Testis (tissue), 3 donors: ENCODE data around the gene TBC1D22A. TPM values are rescaled to one million over a fixed set of nuclear protein-coding genes. Genes with fewer than 3 reads are reported as not detected.
"Not testable (repeated sequence)": the region's sequence is repeated elsewhere in the genome, so short reads cannot be mapped to it uniquely, and the experiment has no call there.

Experiments used
- DNase-seq: peaks from one replicate; pipeline ENCODE4 v3.0.0-alpha.2; 2019
- H3K27ac ChIP-seq, 2 donors: fragments of 200-600 bp; sonication (generic); one replicate each; pipeline ENCODE4 v1.5.1; 2019
- H3K27me3 ChIP-seq: fragments of 200-600 bp; sonication (generic); one replicate; pipeline ENCODE4 v1.5.1; 2019
- H3K36me3 ChIP-seq: fragments of 200-600 bp; sonication (generic); one replicate; pipeline ENCODE4 v1.5.1; 2017; ENCODE audit warnings: low read depth; ENCODE audit errors: missing control alignments
- H3K4me1 ChIP-seq: fragments of 200-600 bp; sonication (generic); one replicate; pipeline ENCODE4 v1.5.1; 2019
- H3K4me3 ChIP-seq, 2 donors: fragments of 200-600 bp; sonication (generic); one replicate each; pipeline ENCODE4 v1.5.1; 2017 to 2019
- H3K9me3 ChIP-seq: fragments of 200-600 bp; sonication (generic); one replicate; pipeline ENCODE4 v1.5.1; 2017
- CTCF ChIP-seq, 3 experiments: fragments of 450-650 bp in 2 of 3; fragments of 200-600 bp in 1 of 3; sonication (generic) in 1 of 3; IDR thresholded peaks; one replicate each; pipeline ENCODE4 v1.5.1; 2016 to 2019; ENCODE audit warnings: antibody characterized with exemption in 3 of 3, mild to moderate bottlenecking in 2 of 3, moderate library complexity in 1 of 3
- POLR2A ChIP-seq: fragments of 450-650 bp; IDR thresholded peaks from one replicate; pipeline ENCODE4 v1.6.1; 2017; ENCODE audit warnings: antibody characterized with exemption, mild to moderate bottlenecking, moderate library complexity
- WGBS, 2 donors: methylation state at CpG; one replicate each; pipeline ENCODE4 v1.1.5; 2018; 5-methylcytosine and 5-hydroxymethylcytosine counted together
- intact Hi-C: fragments of 100-400 bp; cut with DNase I; formaldehyde crosslinking; loops from one replicate; pipeline ENCODE4 v1.15.1; 2023; ENCODE audit warnings: low total_unique reads
- polyA plus RNA-seq: library from polyadenylated mRNA; stranded (reverse); fragments of 350-450 nt; fragmentation: Illumina TruSeq; extraction: RNeasy Lipid Tissue Mini Kit (QIAGEN cat#74804); gene quantifications from one replicate; pipeline ENCODE4 v1.2.3, GENCODE V29; 2014; ENCODE audit warnings: low read depth, low replicate concordance; ENCODE audit not compliant: insufficient read depth
- total RNA-seq, 2 donors: library from RNA; depleted of rRNA; stranded (reverse); fragments of >200 nt; gene quantifications; one replicate each; pipeline ENCODE4 v1.2.3, GENCODE V29; 2016

The TBC1D22A gene
- total and polyA plus RNA-seq, 3 donors from 2014 or later = 16.6 to 32.8 (median 28.5) TPM

- WGBS, 2 donors = 82 to 86% methylated on average over 9 of the region's 9 CpGs
- intact Hi-C loops = no loop called here
Measured at GRCh38 chr22:46813816-46814597, 51.6 kb downstream of the TBC1D22A start.

GRCh38 chr22:46815132-46815531, 52.7 kb downstream of the TBC1D22A start:
- Histone ChIP-seq H3K9me3 (no peaks in the 10 kb centered on the region), H3K27ac (no peak overlapping the region), H3K4me1 (no peaks in the 10 kb centered on the region), H3K4me3 (no peak overlapping the region), H3K27me3 (no peaks in the 10 kb centered on the region), H3K36me3 (no peaks in the 10 kb centered on the region)
- intact Hi-C loops = no loop called here
- TF ChIP-seq POLR2A (no peak), CTCF (IDR thresholded peaks at IDR 0.05) (no peak)
- WGBS, 2 donors = 95% methylated on average over 12 of the region's 12 CpGs
- no peak for DNase-seq

More at GRCh38 chr22:46813816-46814597, 51.6 kb downstream of the TBC1D22A start:
- Histone ChIP-seq H3K4me3 (no peak overlapping the region), H3K4me1 (no peaks in the 10 kb centered on the region), H3K9me3 (no peaks in the 10 kb centered on the region), H3K27me3 (no peaks in the 10 kb centered on the region), H3K27ac (no peak overlapping the region), H3K36me3 (no peaks in the 10 kb centered on the region)
- TF ChIP-seq POLR2A (no peak), CTCF (IDR thresholded peaks at IDR 0.05) (no peak)
- no peak for DNase-seq

GRCh38 chr22:46815559-46815895, 53.1 kb downstream of the TBC1D22A start:
- TF ChIP-seq CTCF (IDR thresholded peaks at IDR 0.05) = no peak
- TF ChIP-seq POLR2A = no peak
- H3K27me3 ChIP-seq = no peaks in the 10 kb centered on the region
- no peaks in the 10 kb centered on the region for H3K4me1 ChIP-seq
- H3K36me3 ChIP-seq = no peaks in the 10 kb centered on the region
- H3K9me3 ChIP-seq = no peaks in the 10 kb centered on the region
- no peak overlapping the region for H3K27ac ChIP-seq
- WGBS, 2 donors = 85 to 97% methylated on average over 5 of the region's 5 CpGs
- H3K4me3 ChIP-seq = no peak overlapping the region
- intact Hi-C loops = no loop called here
- no peak for DNase-seq

GRCh38 chr22:46815896-46816731, 53.7 kb downstream of the TBC1D22A start:
- H3K4me3 ChIP-seq = no peak overlapping the region
- no peak overlapping the region for H3K27ac ChIP-seq
- intact Hi-C loops = no loop called here
- no peaks in the 10 kb centered on the region for H3K9me3 ChIP-seq
- WGBS, 2 donors = 85 to 86% methylated on average over 10 to 15 of the region's 15 CpGs
- no peak for DNase-seq
- no peaks in the 10 kb centered on the region for H3K4me1 ChIP-seq
- no peaks in the 10 kb centered on the region for H3K27me3 ChIP-seq
- no peaks in the 10 kb centered on the region for H3K36me3 ChIP-seq
- TF ChIP-seq POLR2A (no peak), CTCF (IDR thresholded peaks at IDR 0.05) (no peak)

GRCh38 chr22:46817390-46817789, 54.9 kb downstream of the TBC1D22A start:
- H3K4me1 ChIP-seq, H3K36me3 ChIP-seq, H3K27ac ChIP-seq, H3K27me3 ChIP-seq, intact Hi-C loops, DNase-seq, H3K4me3 ChIP-seq, H3K9me3 ChIP-seq: not testable (repeated sequence)
- WGBS, 2 donors = 84 to 97% methylated on average over 4 of the region's 4 CpGs
